NOMO-1 (cell line): ENCODE data around the gene RAPGEF1.
"Not testable (repeated sequence)": the region's sequence is repeated elsewhere in the genome, so short reads cannot be mapped to it uniquely, and the experiment has no call there.

ENCODE experiments used
- DNase-seq, 2 experiments: peaks; one replicate each; lab custom pipeline; 2025; ENCODE audit not compliant: unreplicated experiment in 2 of 2; lab: John Stamatoyannopoulos, UW

RAPGEF1 gene

DNA sequence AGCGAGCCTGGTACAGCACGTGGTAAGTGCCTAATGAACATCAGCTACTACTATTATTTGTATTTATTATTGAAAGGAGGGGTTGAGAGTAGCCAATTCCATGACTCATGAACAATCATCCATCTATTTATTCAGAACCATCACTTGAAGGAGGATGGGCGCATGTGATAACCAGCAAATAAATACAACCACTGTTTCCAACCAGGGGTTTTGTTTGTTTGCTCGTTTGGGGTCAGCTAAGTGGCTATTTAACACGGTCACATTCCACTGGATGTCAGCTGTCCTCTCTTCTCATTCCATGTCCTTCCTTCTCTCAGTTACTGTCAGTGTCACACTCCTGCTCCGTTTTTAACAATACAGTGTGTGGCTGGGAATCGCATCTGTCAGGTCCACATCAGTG, 8.6 kb downstream of the RAPGEF1 start:
- DNase-seq, result no peak

GRCh38 chr9:131728961-131729360, 10.9 kb downstream of the RAPGEF1 start:
- no peak for DNase-seq

DNA sequence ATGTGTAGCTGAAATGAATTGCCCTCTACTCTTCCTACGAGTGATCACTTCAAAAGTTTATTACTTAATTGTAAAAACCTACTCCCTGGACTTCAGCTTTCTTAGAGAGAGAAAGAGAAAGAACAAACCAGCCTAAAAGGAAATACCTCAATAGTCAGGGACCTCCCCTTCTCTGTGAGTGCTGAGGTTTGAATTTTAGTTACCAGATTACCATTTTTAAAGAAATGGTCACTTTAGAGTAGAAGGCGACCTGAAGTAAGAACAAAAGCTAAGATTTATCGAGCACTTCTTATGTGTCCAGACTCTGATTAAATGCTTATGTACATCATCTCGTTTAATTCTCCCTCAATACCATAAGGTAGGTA, 11.3 kb downstream of the RAPGEF1 start:
- no peak for DNase-seq

GRCh38 chr9:131727795-131728545, 11.9 kb downstream of the RAPGEF1 start:
- DNase-seq, result no peak

DNA sequence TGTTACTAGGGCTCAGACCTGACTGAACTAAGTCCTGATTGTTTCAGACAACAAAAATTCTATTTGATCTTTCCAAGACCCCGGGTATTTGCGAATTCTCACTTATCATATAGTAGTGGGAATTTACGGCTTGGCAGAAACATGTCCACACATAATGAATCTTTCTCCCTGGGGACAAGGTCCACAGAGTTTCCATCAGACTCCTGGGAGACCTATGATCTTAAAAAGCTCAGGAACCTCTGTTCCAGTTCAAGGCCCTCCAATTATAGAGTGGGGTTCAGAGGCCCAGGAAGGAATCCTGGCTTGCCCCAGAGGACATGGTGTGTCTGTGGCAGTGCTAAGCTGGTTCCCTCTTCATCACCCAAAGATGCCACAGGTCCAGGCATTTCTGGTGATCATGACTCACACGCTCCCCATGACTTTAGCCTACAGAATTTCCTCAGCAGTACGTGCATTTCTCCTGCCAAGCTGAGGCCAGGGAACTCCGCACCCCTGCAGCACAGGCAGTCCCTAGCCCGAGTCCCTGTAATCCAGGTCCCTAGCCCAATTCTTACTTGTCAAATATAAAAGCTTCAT, 12.6 kb downstream of the RAPGEF1 start:
- DNase-seq, result no peak

DNA sequence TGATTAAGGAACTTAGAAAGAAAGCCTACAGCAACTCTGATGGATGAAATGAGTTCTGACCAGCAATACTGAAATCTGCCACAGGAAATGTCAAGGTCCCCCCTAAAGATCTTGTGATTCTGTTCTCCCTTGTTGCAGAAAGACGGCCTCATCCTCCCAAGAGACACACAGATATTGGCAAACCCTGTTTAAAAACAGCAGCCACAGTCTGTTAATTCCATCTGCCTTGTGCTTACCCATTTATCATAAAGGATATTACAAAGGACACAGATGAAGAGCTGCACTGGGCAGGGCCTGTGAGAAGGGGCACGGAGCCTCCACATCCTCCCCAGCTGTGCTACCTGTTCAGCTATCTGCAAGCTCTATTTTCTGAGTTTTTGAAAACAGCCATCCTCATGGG, 15.2 kb downstream of the RAPGEF1 start:
- DNase-seq, result no peak

- no peak for DNase-seq
Observed at GRCh38 chr9:131723632-131724031, 16.2 kb downstream of the RAPGEF1 start.

DNA sequence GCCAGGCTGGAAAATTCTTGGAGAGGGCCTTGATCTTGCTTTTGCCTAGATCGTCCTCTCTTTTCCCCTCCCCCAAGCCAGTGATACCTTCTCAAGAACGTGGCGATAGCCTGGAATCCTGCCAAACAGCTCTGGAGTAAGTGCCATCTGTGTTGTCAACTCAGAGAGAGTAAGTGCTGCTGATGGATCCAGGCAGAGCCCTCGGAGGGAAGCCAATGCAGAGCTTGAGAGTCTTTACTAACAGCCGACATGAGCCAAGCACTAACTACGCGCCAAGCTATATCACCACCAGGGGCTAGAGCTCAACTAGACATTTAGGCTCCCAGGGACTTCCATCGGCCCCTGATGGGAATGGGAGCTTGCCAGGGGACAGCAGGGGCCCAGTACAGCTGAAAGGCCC, 17.6 kb downstream of the RAPGEF1 start:
- DNase-seq, result no peak

DNA sequence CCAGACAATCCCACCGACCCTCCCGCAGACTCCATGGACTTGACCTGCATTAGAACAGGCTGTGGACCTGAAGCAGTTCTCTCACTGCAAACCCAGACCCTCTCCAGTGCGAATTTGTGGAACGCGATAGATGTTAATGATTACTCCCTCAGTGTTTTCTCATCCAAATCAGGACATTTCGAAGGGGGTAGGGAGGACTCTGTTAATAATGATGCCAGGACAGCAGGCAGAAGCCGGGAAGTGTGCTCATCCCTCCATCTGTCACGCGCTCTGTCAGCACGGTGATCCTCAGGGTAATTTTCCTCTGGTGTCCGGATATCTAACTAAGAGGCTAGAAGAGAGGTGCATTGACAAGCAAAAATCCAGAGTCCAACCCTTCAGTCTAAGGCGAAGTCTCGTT, 18.8 kb downstream of the RAPGEF1 start:
- no peak for DNase-seq

DNA sequence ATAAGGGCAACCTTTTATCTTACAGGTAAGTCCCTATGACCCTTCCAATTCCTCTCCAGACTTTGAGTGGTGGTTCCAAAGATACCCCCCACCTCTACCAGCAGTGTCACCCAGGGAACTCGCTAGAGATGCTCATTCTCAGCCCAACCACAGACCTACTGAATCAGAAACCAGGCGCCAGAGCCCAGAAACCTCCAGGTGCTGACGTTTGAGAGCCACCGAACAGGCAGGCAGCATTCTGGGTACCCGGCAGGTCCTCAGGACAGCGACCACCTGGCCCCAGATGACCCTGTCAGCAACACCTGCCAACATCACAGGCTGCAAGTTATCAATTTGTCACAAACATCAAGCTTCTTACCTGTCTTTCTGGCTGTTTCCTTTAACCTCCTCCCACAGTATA, 19.5 kb downstream of the RAPGEF1 start:
- no peak for DNase-seq

DNA sequence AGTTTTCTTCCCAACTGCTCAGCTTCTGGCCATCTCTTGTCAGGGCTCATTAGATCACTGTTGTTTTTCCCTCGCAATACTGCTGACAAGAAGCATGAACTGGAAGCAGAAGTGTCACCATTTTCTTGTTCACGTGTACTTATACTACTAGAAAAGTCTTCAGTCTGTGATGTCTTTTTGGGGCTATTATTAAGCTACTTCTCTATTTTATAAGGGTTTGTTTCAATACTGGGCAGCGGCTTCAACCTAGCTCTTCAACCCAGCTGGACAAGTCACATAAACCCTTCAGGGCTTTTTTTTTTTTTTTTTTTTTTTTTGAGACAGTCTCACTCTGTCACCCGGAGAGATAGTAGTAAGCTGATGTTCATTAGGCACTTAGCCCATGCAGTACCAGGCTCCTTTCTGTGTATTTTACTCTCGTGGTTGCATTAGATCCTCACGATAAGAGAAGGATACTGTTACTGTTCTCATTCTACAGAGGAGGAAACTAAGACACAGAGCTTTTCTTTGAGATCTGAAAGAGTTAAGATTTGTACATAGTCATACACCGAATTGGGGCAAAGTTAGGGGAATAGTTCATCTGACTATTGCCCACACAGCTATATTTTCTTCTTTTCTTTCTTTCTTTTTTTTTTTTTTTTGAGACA, 20.5 kb downstream of the RAPGEF1 start:
- peak; percentile 24 to 65 for DNase-seq

- DNase-seq, result no peak
Observed at GRCh38 chr9:131717719-131718460, 22.0 kb downstream of the RAPGEF1 start.

GRCh38 chr9:131715906-131716305, 24.0 kb downstream of the RAPGEF1 start:
- no peak for DNase-seq

- no peak for DNase-seq
Observed at GRCh38 chr9:131714821-131715220, 25.1 kb downstream of the RAPGEF1 start.

DNA sequence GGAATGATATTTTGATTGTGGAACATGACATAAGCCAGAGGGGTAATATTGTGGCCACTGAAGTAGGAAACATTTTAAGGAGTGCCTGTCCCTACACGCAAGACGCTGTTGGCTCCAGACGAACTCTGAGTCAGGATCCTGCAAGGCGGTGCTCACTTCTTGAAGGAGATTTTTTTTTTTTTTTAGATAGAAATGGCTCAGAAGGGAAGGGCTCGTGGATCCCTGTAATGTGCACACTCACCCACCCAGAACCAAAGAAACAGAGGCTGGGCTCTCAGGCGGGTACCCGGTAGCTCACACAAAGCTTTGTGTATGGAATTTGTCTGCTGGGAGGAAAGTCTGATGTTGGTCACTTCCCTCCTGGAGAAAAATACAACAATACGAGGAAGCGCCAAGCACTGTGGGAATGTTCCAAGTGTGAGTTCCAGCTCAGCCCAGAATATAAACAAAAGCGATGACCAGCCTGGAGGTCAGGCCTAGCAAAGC, 25.7 kb downstream of the RAPGEF1 start:
- no peak for DNase-seq

DNA sequence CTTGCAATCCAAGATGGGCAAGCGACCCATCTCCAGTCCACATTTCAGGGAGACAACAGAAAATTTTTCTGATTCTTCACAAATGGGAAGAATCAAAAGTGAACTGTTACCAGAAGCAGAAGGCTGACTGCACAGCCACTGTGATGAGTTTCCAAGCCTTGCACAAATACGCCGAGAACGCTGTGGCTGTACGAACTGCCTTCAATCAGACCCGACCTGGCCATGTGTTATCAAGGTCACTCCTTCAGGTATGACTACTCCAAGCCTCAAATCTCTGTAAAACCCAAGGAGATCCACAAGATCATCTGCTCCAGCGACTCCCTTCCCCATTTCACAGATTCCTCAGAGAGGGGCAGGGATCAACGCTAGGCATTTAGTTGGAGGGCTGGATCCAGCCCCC, 26.9 kb downstream of the RAPGEF1 start:
- no peak for DNase-seq

DNA sequence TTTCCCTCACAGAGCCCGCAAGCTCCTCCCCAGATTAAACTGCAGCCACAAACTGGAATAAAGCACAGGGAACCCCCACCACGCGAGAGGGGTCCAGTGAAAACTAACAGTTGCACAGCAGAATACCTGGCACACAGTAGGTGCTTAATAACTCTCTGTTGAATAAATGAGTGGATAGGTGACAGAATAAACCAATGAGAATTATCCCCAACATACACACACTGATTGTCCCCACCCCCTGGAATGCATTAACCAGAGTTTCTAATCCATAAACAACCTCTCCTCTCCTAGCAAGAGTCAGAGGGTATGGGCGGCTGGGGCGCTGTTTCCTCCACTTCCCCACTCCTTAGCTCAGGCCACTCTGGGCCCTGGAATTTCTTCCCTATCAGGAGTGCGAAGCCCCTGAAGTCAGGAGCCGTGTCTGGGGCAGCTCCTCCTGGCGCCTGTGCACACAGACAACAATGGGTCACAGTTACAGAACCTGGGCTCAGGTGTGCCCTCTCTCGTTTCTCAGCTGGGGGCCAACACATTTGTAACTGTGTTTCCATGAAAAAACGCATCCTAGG, 27.6 kb downstream of the RAPGEF1 start:
- no peak for DNase-seq

- peak; percentile 37 to 47 for DNase-seq
Observed at GRCh38 chr9:131709771-131710431, 30.0 kb downstream of the RAPGEF1 start.

DNA sequence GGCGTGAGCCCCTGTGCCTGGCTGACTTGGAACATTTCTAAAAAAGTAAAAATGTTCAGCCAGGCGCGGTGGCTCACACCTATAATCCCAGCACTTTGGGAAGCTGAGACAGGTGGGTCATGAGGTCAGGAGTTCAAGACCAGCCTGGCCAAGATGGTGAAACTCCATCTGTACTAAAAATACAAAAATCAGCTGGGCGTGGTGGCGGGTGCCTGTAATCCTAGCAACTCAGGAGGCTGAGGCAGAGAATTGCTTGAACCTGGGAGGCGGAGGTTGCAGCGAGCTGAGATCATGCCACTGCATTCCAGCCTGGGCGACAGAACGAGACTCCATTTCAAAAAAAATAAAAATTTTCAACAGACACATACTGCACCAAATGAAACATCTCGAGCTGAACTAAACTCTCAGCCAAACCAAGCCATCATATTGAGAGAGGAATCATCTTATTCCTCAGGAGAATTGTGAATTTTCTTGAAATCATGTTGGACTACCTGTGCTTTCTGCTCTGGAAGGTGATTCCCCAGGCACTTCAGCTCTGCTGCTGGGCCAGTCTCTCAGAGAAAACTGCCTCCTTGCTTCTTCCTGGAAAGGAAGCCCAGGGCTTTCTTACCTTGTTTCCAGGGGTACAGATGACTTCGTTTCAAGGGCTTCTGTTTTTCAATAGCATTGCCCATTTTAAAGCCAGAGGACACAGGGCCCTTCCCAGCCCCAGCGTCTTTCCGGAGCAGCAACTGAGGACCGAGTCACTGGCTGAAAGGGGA, 30.7 kb downstream of the RAPGEF1 start:
- DNase-seq, result not testable (repeated sequence)
